HL-60/S4 (cell line): Measurements from ENCODE around the gene SLC2A4.

Experiments
- in situ Hi-C: fragments of 300-500 bp; cut with MboI; formaldehyde crosslinking; loops from 2 replicates; pipeline ENCODE4 v1.14.3; 2022; ENCODE audit warnings: low sequenced_read_pairs

SLC2A4 gene

DNA sequence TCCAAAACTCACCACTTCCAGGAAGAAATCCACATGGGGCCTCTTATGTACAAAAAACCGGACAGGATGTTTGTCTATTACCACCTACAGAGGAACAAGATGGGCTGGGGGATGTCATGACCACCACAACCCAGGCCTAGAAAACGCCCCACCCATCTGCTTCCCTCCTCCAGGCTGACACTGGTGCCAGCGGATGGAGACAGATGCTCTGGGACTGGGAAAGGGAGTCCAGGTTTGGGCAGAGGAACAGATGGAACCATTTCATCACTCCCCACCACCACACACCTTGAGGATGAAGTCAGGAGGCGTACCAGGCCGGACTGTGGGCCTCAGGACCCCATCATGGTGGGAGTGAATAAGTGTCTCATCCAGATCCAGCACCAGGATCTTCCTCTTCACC is 34.7 kb upstream of the SLC2A4 start:
- in situ Hi-C loops, result no loop called here

DNA sequence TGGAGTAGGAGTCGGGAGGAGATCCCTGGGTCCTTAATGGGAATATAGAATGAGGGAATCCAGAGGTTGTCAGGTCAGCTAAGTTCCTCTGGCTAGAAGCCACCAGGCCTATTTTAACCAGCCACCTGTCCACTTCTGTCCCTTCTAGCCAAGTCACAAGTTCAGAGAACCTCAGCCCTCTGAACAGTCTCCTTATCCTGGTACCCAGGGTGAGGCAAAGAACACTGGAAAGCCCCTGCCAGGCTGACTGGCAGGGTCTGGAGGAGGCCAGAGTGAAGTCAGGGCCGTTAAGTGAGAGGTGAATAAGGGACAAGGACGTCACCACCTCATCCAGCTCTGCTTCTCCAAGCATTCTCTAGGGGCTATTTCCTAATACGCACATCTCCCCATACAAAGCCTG is 32.7 kb upstream of the SLC2A4 start:
- in situ Hi-C loops, result no loop called here

DNA sequence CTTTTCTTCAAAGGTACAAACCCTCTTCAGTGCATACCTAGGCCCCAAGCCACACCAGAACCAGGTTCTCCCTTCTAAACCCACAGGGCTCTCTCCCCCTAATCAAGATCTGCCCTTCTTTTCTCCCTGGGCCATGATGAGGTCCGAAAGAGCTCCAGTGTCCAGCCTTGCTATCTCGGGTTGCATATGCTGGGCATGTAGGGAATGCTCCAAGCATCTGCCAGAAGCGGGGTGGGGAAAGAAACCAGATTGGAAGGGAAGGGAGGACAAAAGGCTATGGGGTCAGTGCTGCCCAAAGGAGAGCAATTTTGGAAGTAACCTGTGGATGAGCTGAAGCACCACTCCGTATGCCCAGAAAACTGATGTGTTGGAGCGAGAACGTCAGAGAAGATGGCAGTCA is 32.3 kb upstream of the SLC2A4 start:
- in situ Hi-C loops, result no loop called here

DNA sequence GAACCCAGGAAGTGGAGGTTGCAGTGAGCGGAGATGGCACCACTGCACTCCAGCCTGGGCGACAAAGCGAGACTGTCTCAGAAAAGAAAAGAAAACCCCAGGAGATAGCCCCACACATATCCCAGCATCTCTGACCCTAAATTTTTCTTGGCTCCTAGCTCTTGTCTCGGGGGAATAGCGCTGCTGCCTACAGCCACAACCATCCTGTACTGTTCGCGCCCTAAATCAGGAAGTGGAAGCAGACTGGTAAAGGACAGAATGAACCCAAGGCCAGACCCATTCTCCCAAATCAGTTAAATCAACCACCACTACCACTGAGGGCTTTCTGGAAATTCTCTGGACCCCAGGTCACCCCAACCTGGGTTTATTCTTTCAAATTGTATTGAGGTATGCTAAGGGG is 31.7 kb upstream of the SLC2A4 start:
- in situ Hi-C loops, result no loop called here

DNA sequence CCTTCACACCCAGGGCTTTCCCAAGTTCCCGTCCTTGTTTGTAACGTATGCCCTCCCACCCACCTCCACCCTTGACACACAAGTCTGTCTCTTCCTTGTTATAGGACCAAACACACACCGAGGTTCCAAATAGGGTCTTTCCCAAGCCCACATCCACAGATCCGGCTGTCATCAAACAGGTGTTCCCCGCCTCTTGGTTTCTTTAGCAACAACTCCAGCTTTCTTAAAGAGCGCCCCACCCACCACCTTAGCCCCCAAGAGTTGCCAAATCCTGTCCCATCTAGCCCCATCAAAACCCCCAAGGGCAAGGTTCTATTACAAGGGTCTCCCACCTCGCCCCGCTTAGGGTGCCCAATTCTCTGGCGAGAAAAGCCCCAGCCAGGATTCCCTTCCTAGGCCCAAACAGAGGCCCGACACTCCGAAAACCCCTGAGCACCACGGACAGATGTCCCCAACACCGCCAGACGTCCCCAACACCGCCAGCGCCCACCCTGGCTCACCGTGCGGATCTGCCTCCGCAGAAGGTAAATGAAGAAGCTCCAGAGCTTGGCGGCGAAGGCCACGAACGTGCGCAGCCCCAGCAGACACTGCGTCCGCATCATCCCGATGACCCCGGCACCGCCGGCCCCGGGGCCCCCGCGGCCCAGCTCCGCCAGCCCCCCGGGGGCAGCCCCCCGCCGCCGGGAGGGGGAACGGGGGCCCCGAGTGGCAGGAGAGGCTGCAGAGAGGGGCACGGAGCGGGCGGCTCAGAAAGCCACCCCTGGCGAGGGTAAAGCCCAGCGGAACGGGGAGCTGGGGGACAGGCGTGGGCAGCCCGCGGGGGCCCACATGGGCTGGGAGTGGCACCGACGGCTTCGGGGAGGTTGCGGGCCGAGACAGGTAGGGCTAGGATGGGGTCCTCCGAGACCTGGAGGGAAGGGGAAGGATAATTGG is 30.6 kb upstream of the SLC2A4 start:
- in situ Hi-C loops, result no loop called here

DNA sequence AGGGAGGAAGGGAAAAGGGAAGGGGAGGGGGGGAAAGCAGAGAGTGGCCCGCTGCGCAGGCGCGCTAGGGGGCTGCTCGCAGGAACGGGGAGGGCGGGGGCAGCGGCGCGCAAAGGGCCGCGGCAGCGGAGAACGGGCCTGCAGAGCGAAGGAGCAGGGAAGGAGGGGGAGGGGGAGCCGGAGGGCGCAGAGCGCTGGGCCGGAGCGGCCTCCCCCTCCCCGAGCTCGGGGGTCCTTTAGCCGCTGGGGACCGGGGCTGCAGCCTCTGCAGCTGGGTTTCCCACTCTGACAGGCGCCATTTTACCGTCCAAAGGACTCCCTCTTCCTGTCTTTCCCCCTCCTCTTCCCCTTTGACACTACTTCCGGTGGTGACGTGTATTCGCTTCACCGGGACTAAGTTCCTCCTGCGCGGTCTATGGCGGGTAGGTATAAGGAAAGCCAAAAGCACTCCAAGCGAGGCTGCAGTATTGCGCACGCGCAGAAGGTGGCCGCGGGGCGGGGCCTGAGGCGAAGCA is 29.8 kb upstream of the SLC2A4 start, which contains the start of gene CTDNEP1:
CTDNEP1 (minus strand) TSS at position 74 of the 515 bp plus-strand sequence. CDS start 438 bp downstream, outside the sequence.
- in situ Hi-C loops, result no loop called here

DNA sequence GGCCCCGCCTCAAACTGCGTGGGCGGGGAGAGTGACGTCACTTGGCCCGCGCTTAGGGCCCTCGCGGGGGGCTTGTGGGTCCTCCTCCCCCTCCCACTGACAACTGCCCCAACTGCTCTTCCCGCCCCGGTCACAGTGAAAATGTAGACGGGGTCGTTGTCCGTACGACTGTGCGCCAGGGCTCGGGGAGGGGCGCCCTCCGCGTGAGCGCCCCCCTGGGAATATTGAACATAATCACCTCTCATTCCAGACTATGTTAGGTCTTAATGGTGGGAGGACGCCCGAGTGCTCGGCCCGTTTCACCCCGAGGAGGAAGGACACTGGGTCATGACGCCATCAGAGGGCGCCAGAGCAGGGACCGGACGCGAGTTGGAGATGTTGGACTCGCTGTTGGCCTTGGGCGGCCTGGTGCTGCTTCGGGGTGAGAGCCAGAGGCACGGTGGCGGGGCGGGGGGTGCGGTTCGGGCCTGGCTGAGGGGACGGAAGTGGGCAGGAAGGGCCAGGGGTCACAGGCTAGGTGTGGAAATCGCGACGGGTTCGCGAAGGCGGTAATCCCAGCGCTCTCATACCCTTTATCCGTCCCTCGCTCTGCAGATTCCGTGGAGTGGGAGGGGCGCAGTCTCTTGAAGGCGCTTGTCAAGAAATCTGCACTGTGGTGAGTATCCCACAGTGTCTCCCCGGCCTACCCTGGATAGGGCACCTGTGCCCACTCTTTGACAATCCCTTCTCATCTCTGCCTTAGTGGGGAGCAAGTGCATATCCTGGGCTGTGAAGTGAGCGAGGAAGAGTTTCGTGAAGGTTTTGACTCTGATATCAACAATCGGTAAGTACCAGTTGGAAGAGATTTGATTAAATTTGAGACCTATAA is 29.1 kb upstream of the SLC2A4 start, which contains the start of gene ELP5:
ELP5 (plus strand) TSS at position 40 of the 868 bp plus-strand sequence; CDS start at position 376, 336 bp downstream.
- in situ Hi-C loops, result no loop called here

DNA sequence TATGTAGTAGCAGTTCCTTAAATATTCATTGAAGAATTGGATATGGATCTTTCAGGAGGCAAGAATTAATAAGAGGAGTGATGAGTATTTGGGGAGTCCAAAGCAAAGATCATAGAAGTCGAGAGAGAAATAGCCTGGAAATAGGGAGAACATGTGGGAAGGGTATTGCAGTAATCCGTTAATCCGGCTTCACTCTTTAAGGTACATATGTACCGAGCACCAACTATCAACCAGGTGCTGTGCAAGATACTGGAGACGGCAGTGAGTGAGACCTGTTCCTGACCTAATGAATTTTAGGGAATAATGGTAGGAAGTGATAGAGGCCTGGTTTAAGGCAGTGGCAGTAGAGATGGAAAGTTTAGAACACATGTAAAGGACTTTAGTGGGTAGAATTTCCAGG is 28.4 kb upstream of the SLC2A4 start:
- in situ Hi-C loops, result no loop called here

DNA sequence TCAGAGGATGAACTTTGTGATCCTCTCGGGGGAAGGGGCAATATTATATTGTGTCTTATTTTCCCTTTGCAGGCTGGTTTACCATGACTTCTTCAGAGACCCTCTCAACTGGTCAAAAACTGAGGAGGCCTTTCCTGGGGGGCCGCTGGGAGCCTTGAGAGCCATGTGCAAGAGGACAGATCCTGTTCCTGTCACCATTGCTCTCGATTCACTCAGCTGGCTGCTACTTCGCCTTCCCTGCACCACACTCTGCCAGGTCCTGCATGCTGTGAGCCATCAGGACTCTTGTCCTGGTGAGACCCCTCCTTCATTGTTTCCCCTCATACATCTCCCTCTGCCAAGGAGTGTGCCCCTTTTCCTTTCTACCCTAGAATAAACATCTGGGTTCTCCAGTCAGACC is 27.0 kb upstream of the SLC2A4 start:
- in situ Hi-C loops, result no loop called here

DNA sequence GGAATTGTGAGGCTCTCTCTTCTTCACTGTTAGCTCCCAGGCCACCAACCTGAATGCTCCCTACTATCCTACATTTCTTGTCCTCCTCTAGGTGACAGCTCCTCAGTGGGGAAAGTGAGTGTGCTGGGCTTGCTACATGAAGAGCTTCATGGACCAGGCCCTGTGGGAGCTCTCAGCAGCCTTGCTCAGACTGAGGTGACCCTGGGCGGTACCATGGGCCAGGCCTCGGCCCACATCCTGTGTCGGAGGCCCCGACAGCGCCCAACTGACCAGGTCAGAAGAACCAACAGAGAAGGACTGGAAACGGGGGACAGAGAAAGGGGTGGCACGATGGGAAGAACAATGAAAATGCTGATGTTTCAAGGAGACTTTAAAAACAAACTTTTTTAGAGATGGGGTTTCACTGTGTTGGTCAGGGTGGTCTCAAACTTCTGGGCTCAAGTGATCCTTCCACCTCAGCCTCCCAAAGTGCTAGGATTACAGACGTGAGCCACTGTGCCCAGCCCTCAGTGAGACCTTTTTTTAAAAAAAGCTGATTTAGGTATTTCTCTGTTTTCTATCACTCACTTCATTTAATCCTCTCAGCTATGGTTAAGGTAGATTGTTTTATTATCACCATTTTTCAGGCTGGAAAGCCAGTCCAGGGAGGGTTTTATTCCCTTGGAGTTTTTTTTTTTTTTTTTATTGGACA is 24.6 kb upstream of the SLC2A4 start:
- in situ Hi-C loops, result no loop called here

DNA sequence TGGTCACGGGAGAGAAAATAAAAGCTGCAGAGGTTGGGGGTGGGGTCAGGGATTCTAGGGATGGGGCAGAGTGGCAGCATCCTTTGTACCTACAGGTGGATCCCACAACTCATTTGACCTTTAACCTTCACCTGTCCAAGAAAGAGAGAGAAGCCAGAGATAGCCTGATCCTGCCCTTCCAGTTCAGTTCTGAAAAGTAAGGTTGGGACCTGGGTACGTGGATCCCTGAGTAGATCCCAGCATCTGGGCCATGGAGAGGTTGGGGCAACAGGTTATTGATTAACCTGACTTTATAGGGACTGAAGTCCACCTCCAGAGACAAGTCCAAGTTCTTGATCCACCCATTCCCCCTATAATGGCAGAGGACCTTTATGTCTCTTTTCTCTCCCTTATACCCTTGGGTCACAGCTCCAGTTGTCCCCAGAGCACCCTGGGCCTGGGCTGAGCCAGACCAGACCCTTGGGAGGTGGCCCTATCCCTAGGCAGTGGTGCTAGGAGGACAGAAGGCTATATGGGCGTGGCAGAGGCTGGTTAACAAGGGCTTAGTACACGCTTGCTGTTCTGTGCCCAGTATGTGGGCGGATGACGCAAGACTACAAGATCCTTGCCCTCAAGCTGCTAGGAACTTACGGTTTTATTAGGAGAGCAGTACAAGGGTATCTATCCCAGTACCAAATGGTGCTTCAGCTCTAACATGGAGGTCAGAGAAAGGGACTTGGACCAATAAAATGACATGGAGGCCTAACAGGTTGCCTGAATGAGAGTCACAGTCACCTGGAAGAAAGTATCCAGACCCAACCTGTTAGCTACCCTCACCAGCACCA is 22.6 kb upstream of the SLC2A4 start:
- in situ Hi-C loops, result no loop called here

DNA sequence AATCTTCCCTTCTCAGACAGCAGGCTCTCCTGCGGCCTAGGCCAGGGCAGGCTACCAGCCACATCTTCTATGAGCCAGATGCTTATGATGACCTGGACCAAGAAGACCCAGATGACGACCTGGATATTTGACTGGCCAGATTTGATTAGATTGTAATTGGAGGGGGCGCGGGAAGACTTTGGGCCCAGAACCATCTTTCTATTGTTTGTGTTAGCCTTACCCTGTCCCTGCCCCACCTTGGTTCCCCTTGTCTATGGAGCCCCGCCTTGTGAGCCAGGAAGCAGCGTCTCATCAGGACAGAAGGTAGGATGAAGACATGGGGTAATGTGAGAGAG is 22.0 kb upstream of the SLC2A4 start:
- in situ Hi-C loops, result no loop called here

DNA sequence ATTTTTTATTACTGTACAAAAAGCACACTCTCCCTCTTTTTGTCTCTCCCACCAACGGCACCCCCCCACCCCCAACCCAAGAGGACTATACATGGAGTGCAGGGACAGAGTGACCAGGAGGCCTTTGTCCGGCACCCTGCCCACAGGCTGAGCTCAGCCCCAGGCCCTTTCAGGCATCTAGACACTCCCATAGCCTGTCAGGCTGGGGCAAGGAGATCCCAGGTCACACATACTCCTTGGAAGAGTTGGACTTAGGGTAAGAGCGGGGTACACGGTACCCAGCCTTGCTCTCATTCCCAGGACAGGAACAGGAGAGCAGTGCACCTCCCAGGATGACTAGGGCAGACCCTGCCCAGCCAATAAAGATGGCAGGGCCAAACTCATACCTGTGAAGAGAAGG is 21.4 kb upstream of the SLC2A4 start:
- in situ Hi-C loops, result no loop called here

DNA sequence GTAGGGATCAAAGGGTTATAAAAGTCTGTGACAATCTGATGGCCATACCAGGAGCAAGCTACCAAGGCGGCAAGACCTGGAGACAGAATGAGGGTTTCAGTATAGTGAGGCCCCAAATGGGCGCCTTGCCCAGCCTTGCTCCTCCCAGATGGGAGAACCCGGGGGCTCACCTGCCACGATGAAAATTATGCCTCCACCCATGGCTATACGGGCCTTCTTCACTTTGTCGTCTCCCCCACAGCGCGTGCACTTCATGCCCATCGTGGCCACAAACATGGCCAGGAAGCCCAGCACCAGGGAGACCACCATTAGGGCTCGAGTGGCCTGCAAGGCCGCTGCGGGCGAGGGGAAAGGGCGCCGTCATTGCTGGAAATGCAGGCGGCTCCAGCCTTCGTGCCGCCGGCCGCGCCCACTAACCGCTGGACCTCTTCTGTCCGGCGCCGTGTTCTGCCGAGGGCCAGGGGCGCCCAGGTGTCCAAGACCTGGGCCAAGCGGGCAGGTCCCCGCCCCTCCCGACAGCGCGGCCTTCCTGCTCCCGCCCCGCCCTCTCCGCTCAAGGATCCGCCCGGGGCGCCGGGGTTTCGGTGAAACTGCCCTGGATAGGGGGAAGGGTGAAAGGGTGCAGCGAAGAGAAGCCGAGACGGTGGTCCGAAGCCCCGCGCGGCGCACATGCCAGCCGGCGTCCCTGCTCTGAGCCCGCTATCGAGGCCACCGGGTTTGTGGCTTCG is 20.7 kb upstream of the SLC2A4 start:
- in situ Hi-C loops, result no loop called here

DNA sequence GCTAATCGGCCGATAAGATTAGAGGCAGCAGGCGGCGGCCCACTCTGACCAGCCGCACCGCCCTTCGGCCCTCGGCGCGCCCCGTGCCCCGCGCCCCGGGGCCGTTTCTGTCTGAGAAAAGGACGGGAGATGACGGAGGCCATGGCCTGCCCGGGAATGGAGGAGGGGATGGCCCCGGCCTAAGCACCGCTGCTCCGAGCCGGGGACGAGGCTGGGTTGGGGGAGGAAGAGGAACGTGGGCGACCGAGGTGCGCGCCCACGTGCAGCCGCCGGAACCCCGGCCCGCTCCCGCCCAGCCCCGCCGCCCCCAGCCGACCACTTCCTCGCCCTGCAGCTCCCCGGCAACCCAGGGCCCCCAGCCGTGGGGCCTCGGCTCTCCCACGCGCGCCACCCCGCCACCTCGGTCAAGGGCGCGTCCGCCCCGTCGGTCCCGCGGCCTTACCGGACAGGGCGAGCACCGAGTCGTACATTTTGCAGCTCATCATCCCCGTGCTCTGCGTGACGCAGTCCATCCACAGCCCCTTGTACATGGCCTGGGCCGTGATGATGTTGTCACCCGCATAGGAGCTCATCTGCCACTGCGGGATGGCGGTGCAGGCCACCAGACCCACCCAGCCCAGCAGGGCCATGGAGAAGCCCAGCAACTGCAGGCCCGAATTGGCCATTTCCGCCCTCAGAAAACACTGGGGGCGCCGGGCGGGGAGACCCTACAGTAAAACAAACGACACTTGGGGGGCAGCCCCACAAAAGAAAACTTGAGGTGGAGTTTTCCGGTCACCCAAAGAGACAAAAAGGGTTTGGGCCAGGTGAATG is 19.9 kb upstream of the SLC2A4 start:
- in situ Hi-C loops, result no loop called here

DNA sequence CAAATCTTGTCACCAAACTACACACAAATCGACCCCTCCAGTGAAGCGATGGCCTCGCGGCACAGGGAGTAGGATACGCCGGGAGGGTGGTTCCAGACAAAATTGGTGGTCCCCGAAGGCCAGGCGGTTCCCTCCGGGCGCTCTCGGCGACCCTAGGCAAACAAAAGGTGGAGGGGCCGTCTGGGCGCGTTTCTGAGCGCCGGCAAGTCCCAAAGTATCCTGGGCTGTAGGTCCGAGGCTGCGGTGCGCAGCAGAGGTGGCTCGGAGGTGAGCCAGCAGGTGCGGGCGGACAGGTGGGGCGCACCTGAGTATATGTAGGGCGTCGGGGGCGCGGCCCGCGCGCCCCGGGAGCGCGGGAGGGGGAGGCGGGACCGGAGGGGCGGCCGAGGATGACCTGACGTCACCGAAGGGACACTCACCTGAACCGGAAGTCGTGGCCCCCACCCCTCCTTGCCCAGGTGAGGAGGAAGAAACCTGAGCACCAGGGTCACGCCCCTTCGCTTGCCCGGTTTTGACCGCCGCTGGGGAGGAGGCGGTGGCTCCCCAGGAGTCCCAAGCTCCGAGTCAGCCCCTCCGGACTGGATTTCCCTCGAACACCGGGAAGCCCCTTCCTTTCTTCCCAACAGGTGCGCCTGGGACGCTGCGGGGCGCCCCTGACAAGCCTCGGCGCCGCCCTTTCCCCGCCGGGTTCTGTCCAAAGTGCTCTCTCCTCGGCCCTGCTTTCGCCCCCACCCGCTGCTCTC is 19.2 kb upstream of the SLC2A4 start, which contains the start of gene CLDN7:
CLDN7 (minus strand) TSS at position 287 of the 743 bp plus-strand sequence. CDS start 435 bp downstream, outside the sequence.
- in situ Hi-C loops, result no loop called here

DNA sequence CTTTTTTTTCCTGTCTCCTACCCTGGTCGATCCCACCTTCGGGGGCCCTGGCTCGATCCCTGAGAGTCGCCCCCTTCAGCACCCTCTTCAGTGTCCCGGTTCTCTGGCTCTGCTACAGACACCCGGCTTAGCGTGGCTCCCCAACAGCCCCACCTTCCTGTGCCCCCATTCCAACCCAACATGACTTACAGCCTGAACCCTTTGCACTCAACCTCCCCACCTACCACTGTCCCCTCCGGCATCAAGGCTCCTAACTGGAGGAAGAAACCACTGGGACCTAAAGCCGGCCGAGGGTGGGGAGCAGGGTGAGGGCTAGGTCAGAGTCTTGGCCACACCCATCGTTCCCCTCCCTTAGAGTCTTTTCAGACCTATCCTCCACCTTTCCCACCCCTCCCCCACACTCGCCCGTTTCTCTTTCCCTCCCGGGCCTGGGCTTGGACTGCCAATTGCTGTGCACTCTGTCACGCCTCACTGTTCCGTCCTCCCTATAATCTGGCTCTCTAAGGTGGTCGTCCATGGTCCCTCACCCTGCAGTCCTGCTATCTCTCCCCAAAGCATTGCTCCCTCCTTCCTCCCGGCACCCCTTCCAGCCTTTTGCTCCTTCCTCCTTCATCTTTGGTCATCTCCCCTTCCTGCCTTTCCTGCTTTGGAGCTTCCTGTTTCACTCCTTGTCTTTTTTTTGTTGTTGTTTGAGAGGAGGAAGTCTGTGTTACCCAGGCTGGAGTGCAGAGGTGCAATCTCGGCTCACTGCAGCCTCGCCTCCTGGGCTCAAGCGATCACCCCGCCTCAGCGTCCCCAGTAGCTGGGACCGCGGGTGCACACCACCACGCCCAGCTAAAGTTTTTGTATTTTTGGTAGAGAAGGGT is 18.4 kb upstream of the SLC2A4 start:
- in situ Hi-C loops, result no loop called here
